Posterior vena cava (tissue), 2 donors: Measurements from ENCODE around the gene WDR93. TPM values are rescaled to one million over a fixed set of nuclear protein-coding genes. Genes with fewer than 3 reads are reported as not detected.

ENCODE experiments used
- total RNA-seq, 2 donors: library from RNA; stranded (reverse); fragmentation: NEBNext Ultra II Directional; extraction: Animal tissue kit (Norgen Biotek cat#: 25700); gene quantifications; one replicate each; pipeline ENCODE4 v1.2.1, GENCODE V29; 2021
- donor health status: DM: yes; HTN: yes; CAD: no.
- donor health status: DM: yes; HTN: yes; CAD: no.

Gene WDR93
- total RNA-seq, 2 donors from 2014 or later, result not detected

Other genes with a start within 250 kb of the WDR93 start
- gene RHCG, start 194.2 kb upstream of the WDR93 start, total RNA-seq, result not detected
- gene TICRR, start 115.3 kb upstream of the WDR93 start, total RNA-seq, result under 1 TPM; 0.09 to 0.10 TPM
- 10 to 100 TPM; 13.0 to 15.3 TPM for gene KIF7, start 35.3 kb upstream of the WDR93 start, total RNA-seq
- 1 to 10 TPM; 3.8 to 4.6 TPM for gene PLIN1, start 11.4 kb upstream of the WDR93 start, total RNA-seq
- gene PEX11A, start 57 bp upstream of the WDR93 start, total RNA-seq, result 1 to 10 TPM; 4.9 to 7.1 TPM
- under 1 TPM; 0.52 to 0.69 TPM for gene MESP1, start 60.4 kb downstream of the WDR93 start, total RNA-seq
- under 1 TPM; 0.32 to 0.38 TPM for gene MESP2, start 85.5 kb downstream of the WDR93 start, total RNA-seq
- 10 to 100 TPM; 22.2 to 73.8 TPM for gene ANPEP, start 124.0 kb downstream of the WDR93 start, total RNA-seq
- 10 to 100 TPM; 28.7 to 31.5 TPM for gene AP3S2, start 203.2 kb downstream of the WDR93 start, total RNA-seq
- 10 to 100 TPM; 17.5 to 24.7 TPM for gene ARPIN, start 222.1 kb downstream of the WDR93 start, total RNA-seq